ENCODE measurements around the gene TEX29.

The TEX29 gene

GRCh38 chr13:111326621-111326965 lies 6.2 kb downstream of the TEX29 start:
- no peaks in the 10 kb centered on the region for H3K36me3 ChIP-seq (ENCODE audit: control insufficient read depth, insufficient read depth, low read length)
- H3K9ac ChIP-seq (ENCODE audit: low read length) = no peak overlapping the region

GRCh38 chr13:111326981-111327642 lies 6.7 kb downstream of the TEX29 start:
- no peaks in the 10 kb centered on the region for H3K9me3 ChIP-seq (ENCODE audit: control insufficient read depth, low read length)
- H3K9ac ChIP-seq (ENCODE audit: low read length) = no peak overlapping the region
- H3K36me3 ChIP-seq (ENCODE audit: control insufficient read depth, insufficient read depth, low read length) = no peaks in the 10 kb centered on the region
- H3K27me3 ChIP-seq (ENCODE audit: control insufficient read depth, insufficient read depth, low read length) = no peaks in the 10 kb centered on the region
- H3K4me1 ChIP-seq (ENCODE audit: control insufficient read depth, insufficient read depth, low read length) = no peaks in the 10 kb centered on the region
- H3K4me3 ChIP-seq (ENCODE audit: low read length) = no peak overlapping the region

More at GRCh38 chr13:111326621-111326965, 6.2 kb downstream of the TEX29 start:
- no peaks in the 10 kb centered on the region for H3K27me3 ChIP-seq (ENCODE audit: control insufficient read depth, insufficient read depth, low read length)
- H3K9me3 ChIP-seq (ENCODE audit: control insufficient read depth, low read length) = no peaks in the 10 kb centered on the region
- no peaks in the 10 kb centered on the region for H3K4me1 ChIP-seq (ENCODE audit: control insufficient read depth, insufficient read depth, low read length)
- no peak overlapping the region for H3K4me3 ChIP-seq (ENCODE audit: low read length)

DNA sequence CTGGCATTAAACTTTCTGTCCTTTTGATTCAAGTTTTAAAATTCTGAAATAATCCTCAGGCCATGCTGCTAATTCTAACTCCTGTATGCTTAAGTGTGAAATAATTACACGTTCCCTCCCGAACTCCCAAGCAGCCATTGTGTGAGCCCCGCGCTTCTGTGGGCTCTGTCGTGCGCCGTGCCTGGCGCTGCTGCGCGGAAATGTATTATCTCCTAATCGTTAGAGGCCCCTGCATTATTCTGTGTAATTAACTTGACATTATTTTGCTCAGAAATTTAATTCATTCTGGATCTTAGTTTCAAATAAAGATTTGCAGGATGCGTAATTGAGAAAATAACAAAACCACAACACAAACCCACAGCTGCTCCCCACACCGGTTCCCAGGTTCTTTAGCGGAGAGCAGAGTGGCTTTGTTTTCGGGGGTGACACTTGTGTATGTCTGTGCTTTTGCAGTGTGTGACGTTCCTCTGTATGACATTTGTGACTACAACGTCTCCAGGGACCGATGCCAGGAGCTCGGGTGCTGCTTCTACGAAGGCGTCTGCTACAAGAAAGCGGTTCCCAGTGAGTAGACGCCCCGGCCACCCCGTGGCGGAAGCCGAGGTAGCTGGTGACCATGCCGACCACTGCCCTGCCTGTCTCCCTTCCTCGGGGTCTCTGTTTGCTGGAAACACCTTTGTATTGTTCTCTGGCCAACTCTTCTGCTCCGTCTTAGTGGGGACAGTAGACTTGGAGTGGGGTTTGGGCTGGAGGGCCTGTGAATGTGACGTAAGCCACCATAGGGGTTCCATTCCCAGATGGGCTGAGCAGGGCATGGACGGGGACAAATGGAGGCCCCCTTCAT lies 7.5 kb downstream of the TEX29 start:
- Histone ChIP-seq H3K9me3 (ENCODE audit: control insufficient read depth, low read length) (no peaks in the 10 kb centered on the region), H3K9ac (ENCODE audit: low read length) (no peak overlapping the region), H3K4me3 (ENCODE audit: low read length) (no peak overlapping the region), H3K27me3 (ENCODE audit: control insufficient read depth, insufficient read depth, low read length) (no peaks in the 10 kb centered on the region), H3K36me3 (ENCODE audit: control insufficient read depth, insufficient read depth, low read length) (no peaks in the 10 kb centered on the region), H3K4me1 (ENCODE audit: control insufficient read depth, insufficient read depth, low read length) (no peaks in the 10 kb centered on the region)

DNA sequence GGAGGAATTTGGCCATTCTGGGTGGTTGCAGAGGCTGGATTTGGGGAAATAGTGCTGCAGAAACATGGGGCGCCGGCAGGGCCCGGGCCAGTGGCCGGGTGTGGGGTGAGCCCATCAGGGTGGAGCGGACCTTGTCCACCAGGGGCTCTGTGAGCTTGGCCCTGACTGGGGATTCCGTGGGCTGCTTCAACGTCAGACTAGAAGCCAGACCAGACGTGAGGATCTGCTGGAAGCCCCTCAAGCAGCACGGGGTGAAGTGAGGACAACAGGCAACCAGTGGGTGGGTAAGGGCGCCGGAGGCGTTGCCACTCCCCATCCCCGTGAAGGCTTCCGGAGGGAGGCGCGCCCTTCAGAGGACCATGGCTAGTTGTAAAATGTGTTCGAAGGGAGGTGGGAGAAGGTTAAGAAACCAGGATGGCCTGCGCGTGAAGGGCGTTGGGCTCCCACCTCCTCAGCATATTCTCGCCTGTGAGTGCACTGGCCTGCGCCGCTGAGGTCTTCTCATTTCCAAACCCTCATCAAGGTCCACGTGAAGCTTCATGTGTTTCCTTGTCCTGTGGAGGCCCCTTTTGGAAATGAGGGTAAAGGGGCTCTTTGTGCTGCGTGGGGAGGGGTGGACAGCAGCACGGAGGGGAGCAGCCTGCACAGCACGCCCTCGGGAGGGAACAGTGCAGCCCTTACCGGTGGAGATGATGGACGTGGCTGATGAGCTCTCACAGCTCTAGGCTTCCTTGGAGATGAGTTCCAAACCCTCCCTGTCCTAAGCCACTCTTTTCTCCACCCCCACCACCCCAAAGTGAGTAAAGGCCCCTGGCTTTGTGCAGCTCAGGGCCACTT lies 8.3 kb downstream of the TEX29 start:
- H3K9ac ChIP-seq (ENCODE audit: low read length) = no peak overlapping the region
- H3K4me3 ChIP-seq (ENCODE audit: low read length) = no peak overlapping the region
- no peaks in the 10 kb centered on the region for H3K36me3 ChIP-seq (ENCODE audit: control insufficient read depth, insufficient read depth, low read length)
- H3K9me3 ChIP-seq (ENCODE audit: control insufficient read depth, low read length) = no peaks in the 10 kb centered on the region
- H3K4me1 ChIP-seq (ENCODE audit: control insufficient read depth, insufficient read depth, low read length) = no peaks in the 10 kb centered on the region
- no peaks in the 10 kb centered on the region for H3K27me3 ChIP-seq (ENCODE audit: control insufficient read depth, insufficient read depth, low read length)

- Histone ChIP-seq H3K9me3 (ENCODE audit: control insufficient read depth, low read length) (no peaks in the 10 kb centered on the region), H3K27me3 (ENCODE audit: control insufficient read depth, insufficient read depth, low read length) (no peaks in the 10 kb centered on the region), H3K9ac (ENCODE audit: low read length) (no peak overlapping the region), H3K36me3 (ENCODE audit: control insufficient read depth, insufficient read depth, low read length) (no peaks in the 10 kb centered on the region), H3K4me3 (ENCODE audit: low read length) (no peak overlapping the region), H3K4me1 (ENCODE audit: control insufficient read depth, insufficient read depth, low read length) (no peaks in the 10 kb centered on the region)
Observed at GRCh38 chr13:111329641-111330040, 9.2 kb downstream of the TEX29 start.

DNA sequence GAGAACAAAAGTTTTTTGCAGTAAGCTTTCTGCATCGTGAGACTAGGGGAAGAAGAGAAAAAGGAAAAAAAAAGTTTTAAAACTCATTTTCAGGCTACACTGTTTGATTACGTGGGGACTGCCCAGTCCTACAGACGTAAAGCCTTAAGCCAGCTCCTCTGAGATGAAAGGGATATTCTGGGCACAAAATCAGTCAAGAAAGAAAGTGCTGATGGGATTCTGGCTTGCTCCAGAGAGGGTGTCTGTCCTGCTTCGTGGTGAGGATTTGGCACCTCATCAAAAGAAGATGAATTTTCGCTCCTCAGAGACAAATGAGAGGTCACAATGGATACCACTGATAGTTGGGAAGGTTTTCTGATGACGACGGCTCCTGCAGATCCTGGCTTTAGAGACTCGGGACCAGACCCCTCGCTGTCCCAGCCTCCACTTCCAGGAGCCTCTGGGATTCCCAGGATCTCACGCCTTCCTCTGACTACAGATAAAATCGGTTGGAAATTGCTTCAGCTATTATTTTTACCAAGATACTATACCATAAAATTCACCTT lies 9.7 kb downstream of the TEX29 start:
- H3K4me1 ChIP-seq (ENCODE audit: control insufficient read depth, insufficient read depth, low read length) = no peaks in the 10 kb centered on the region
- no peak overlapping the region for H3K9ac ChIP-seq (ENCODE audit: low read length)
- no peaks in the 10 kb centered on the region for H3K9me3 ChIP-seq (ENCODE audit: control insufficient read depth, low read length)
- H3K36me3 ChIP-seq (ENCODE audit: control insufficient read depth, insufficient read depth, low read length) = no peaks in the 10 kb centered on the region
- no peak overlapping the region for H3K4me3 ChIP-seq (ENCODE audit: low read length)
- H3K27me3 ChIP-seq (ENCODE audit: control insufficient read depth, insufficient read depth, low read length) = no peaks in the 10 kb centered on the region

DNA sequence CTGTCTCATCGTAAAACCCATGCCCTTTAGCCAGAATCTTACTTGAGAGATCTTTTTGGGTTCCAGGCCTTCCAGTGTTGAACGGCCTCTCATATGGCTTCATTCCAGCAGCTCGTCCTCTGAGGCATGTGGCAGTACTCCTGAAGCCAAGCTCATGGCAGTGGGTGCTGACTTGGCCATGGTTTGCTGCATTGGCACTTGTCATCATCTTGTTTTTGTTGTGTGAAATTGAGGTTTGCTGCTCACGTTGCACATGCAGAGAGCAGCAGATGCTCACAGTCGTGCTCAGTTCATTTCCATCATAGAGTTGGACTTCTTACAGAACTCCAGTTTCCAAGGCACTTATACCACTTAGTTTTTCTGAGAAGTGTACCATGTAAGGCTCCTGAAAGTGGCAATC lies 14.9 kb downstream of the TEX29 start:
- Histone ChIP-seq H3K27me3 (ENCODE audit: control insufficient read depth, insufficient read depth, low read length) (no peaks in the 10 kb centered on the region), H3K4me1 (ENCODE audit: control insufficient read depth, insufficient read depth, low read length) (no peaks in the 10 kb centered on the region), H3K4me3 (ENCODE audit: low read length) (no peak overlapping the region), H3K9ac (ENCODE audit: low read length) (no peak overlapping the region), H3K9me3 (ENCODE audit: control insufficient read depth, low read length) (no peaks in the 10 kb centered on the region), H3K36me3 (ENCODE audit: control insufficient read depth, insufficient read depth, low read length) (no peaks in the 10 kb centered on the region)

- H3K36me3 ChIP-seq (ENCODE audit: control insufficient read depth, insufficient read depth, low read length) = no peaks in the 10 kb centered on the region
- no peak overlapping the region for H3K9ac ChIP-seq (ENCODE audit: low read length)
- H3K4me3 ChIP-seq (ENCODE audit: low read length) = no peak overlapping the region
- H3K9me3 ChIP-seq (ENCODE audit: control insufficient read depth, low read length) = no peaks in the 10 kb centered on the region
- H3K27me3 ChIP-seq (ENCODE audit: control insufficient read depth, insufficient read depth, low read length) = no peaks in the 10 kb centered on the region
- no peaks in the 10 kb centered on the region for H3K4me1 ChIP-seq (ENCODE audit: control insufficient read depth, insufficient read depth, low read length)
Observed at GRCh38 chr13:111336666-111337065, 16.2 kb downstream of the TEX29 start.

DNA sequence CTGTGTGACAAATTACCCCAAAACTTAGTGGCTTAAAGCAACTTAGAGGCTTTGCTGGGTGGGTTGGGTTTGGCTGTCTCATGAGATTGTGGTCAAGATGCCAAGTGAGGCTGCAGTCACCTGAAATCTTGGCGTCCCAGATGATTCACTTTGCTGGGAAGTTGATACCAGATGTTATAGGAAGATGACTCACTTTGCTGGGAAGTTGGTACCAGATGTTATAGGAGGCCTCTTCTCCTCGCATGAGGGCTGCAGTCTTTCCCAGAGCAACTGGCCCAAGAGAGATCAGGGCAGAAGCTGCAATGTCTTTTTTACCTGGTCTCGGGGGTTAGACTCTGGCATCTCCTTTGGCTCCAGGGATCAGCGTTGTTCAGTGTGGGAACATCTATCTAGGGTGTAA lies 16.8 kb downstream of the TEX29 start:
- Histone ChIP-seq H3K27me3 (ENCODE audit: control insufficient read depth, insufficient read depth, low read length) (no peaks in the 10 kb centered on the region), H3K4me1 (ENCODE audit: control insufficient read depth, insufficient read depth, low read length) (no peaks in the 10 kb centered on the region), H3K9ac (ENCODE audit: low read length) (no peak overlapping the region), H3K9me3 (ENCODE audit: control insufficient read depth, low read length) (no peaks in the 10 kb centered on the region), H3K4me3 (ENCODE audit: low read length) (no peak overlapping the region), H3K36me3 (ENCODE audit: control insufficient read depth, insufficient read depth, low read length) (no peaks in the 10 kb centered on the region)

DNA sequence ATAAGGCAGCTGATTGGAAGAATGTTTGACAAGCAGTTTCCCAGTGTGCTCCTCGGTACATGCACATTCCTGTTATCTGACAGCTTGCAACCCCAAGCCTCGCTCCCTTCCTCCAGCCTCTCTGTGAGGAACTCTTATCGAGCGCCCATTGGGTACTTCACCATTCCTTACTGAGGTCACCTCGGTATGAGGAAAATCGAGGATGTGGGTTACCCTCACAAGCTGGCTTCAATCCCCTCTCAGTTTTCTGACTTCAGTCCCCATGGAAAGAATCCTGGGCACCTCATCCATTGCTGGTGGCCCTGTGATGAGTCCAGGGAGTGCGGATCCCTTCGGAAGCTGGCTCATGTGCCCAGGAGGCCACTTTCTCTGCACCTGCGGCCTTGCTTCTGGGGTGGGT lies 17.3 kb downstream of the TEX29 start:
- H3K4me3 ChIP-seq (ENCODE audit: low read length) = no peak overlapping the region
- H3K36me3 ChIP-seq (ENCODE audit: control insufficient read depth, insufficient read depth, low read length) = no peaks in the 10 kb centered on the region
- no peak overlapping the region for H3K9ac ChIP-seq (ENCODE audit: low read length)
- no peaks in the 10 kb centered on the region for H3K4me1 ChIP-seq (ENCODE audit: control insufficient read depth, insufficient read depth, low read length)
- no peaks in the 10 kb centered on the region for H3K27me3 ChIP-seq (ENCODE audit: control insufficient read depth, insufficient read depth, low read length)
- no peaks in the 10 kb centered on the region for H3K9me3 ChIP-seq (ENCODE audit: control insufficient read depth, low read length)

DNA sequence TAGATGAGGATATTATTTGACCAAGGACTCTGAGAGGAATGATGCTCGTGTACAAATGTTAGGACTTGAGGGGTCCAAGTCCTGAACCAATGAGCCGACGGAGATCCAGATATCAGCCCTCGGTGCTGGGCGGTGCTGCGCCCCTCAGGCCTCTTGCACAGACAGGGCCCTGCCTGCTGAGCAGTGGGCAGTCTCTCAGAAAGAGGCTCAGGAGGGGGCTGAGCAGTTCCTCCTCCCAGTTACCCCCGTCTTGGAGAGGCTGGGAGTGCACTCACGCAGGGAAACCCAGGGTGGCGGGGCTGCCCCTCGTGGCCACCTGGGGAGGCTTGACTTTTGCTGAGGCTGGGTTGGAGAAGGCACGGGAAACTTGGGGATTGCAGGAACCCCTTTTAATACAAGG lies 18.4 kb downstream of the TEX29 start:
- Histone ChIP-seq H3K4me3 (ENCODE audit: low read length) (no peak overlapping the region), H3K4me1 (ENCODE audit: control insufficient read depth, insufficient read depth, low read length) (no peaks in the 10 kb centered on the region), H3K9ac (ENCODE audit: low read length) (no peak overlapping the region), H3K9me3 (ENCODE audit: control insufficient read depth, low read length) (no peaks in the 10 kb centered on the region), H3K36me3 (ENCODE audit: control insufficient read depth, insufficient read depth, low read length) (no peaks in the 10 kb centered on the region), H3K27me3 (ENCODE audit: control insufficient read depth, insufficient read depth, low read length) (no peaks in the 10 kb centered on the region)

Measured in mucosa of stomach (tissue), 1 donor.